WTC11 (cell line): ENCODE results near the gene MEA1. TPM values are rescaled to one million over a fixed set of nuclear protein-coding genes. Genes with fewer than 3 reads are reported as not detected.

Source experiments
- ATAC-seq: fragments of 200-7000 bp; cut with Tn5 transposase; 2 replicates; pipeline ENCODE4 v1.10.0; 2021; ENCODE audit warnings: mild to moderate bottlenecking, moderate library complexity
- CTCF ChIA-PET: fragments of 300-600 bp; sonication (Branson Sonifier 250); formaldehyde crosslinking; loops from one replicate; lab custom pipeline; 2021; ENCODE audit warnings: antibody characterized with exemption; lab: Charles Lee
- POLR2A ChIA-PET: fragments of 350-600 bp; sonication (Branson Sonifier 250); formaldehyde crosslinking; loops from one replicate; lab custom pipeline; 2021; ENCODE audit warnings: antibody characterized with exemption; lab: Charles Lee
- DNase-seq: peaks from one replicate; pipeline ENCODE4 v3.0.0; 2021; ENCODE audit warnings: low spot score
- H3K27ac Mint-ChIP-seq: 2 replicates; pipeline ENCODE4 v1.8.0; 2021; ENCODE audit warnings: mixed read lengths
- H3K27me3 Mint-ChIP-seq: 2 replicates; pipeline ENCODE4 v1.8.0; 2021; ENCODE audit warnings: low read depth, mild to moderate bottlenecking, moderate library complexity, mixed read lengths
- H3K36me3 Mint-ChIP-seq: 2 replicates; pipeline ENCODE4 v1.8.0; 2021; ENCODE audit warnings: mixed read lengths
- H3K4me1 Mint-ChIP-seq: 2 replicates; pipeline ENCODE4 v1.8.0; 2022; ENCODE audit warnings: mixed read lengths
- H3K4me3 Mint-ChIP-seq: 2 replicates; pipeline ENCODE4 v1.8.0; 2021; ENCODE audit warnings: mild to moderate bottlenecking, moderate library complexity, mixed read lengths
- H3K9me3 Mint-ChIP-seq: 2 replicates; pipeline ENCODE4 v1.8.0; 2021; ENCODE audit warnings: mixed read lengths
- ATF6 ChIP-seq: sonication (generic); formaldehyde crosslinking; IDR thresholded peaks from 2 replicates; pipeline ENCODE4 v1.8.1; 2023; ENCODE audit warnings: mild to moderate bottlenecking, missing genetic modification reagents
- CDX4 ChIP-seq: fragments of 250-450 bp; sonication (Bioruptor Pico); IDR thresholded peaks from 2 replicates; pipeline ENCODE4 v1.9.0; 2021; ENCODE audit warnings: moderate library complexity, mild to moderate bottlenecking, inconsistent platforms, borderline replicate concordance
- E2F1 ChIP-seq: sonication (generic); formaldehyde crosslinking; IDR thresholded peaks from 2 replicates; pipeline ENCODE4 v1.8.0; 2022; ENCODE audit warnings: mild to moderate bottlenecking, missing genetic modification reagents
- E2F5 ChIP-seq: sonication (generic); formaldehyde crosslinking; IDR thresholded peaks from 2 replicates; pipeline ENCODE4 v1.8.1; 2022; ENCODE audit warnings: mild to moderate bottlenecking, moderate library complexity, missing genetic modification reagents
- ELF4 ChIP-seq: sonication (generic); formaldehyde crosslinking; IDR thresholded peaks from 2 replicates; pipeline ENCODE4 v1.8.1; 2022; ENCODE audit warnings: low read depth, mild to moderate bottlenecking, moderate library complexity, missing genetic modification reagents
- FOXK1 ChIP-seq: sonication (generic); formaldehyde crosslinking; IDR thresholded peaks from 2 replicates; pipeline ENCODE4 v1.8.0; 2022; ENCODE audit warnings: mild to moderate bottlenecking, moderate library complexity, missing genetic modification reagents
- GABPB1 ChIP-seq: sonication (generic); formaldehyde crosslinking; IDR thresholded peaks from 2 replicates; pipeline ENCODE4 v1.8.1; 2023; ENCODE audit warnings: mild to moderate bottlenecking, missing genetic modification reagents
- GTF2I ChIP-seq: fragments of 250-450 bp; sonication (Bioruptor Pico); conservative IDR thresholded peaks from 2 replicates; pipeline ENCODE4 v1.4.0; 2021; ENCODE audit warnings: mild to moderate bottlenecking
- JUN ChIP-seq: sonication (generic); formaldehyde crosslinking; IDR thresholded peaks from 2 replicates; pipeline ENCODE4 v1.8.0; 2023; ENCODE audit warnings: mild to moderate bottlenecking, missing genetic modification reagents
- NFATC4 ChIP-seq: fragments of 250-450 bp; sonication (Bioruptor Pico); IDR thresholded peaks from 2 replicates; pipeline ENCODE4 v1.9.0; 2021; ENCODE audit warnings: mild to moderate bottlenecking
- RELA ChIP-seq: sonication (generic); formaldehyde crosslinking; IDR thresholded peaks from 2 replicates; pipeline ENCODE4 v1.8.1; 2022; ENCODE audit warnings: missing genetic modification reagents, mild to moderate bottlenecking, borderline replicate concordance
- SOX15 ChIP-seq: fragments of 250-450 bp; sonication (Bioruptor Pico); IDR thresholded peaks from 2 replicates; pipeline ENCODE4 v1.9.0; 2021; ENCODE audit warnings: mild to moderate bottlenecking
- SP1 ChIP-seq: sonication (generic); formaldehyde crosslinking; conservative IDR thresholded peaks from 2 replicates; pipeline ENCODE4 v1.8.1; 2022; ENCODE audit warnings: missing genetic modification reagents
- TEAD1 ChIP-seq: sonication (generic); formaldehyde crosslinking; IDR thresholded peaks from 2 replicates; pipeline ENCODE4 v1.8.0; 2022; ENCODE audit warnings: mild to moderate bottlenecking, missing genetic modification reagents
- USF1 ChIP-seq: sonication (generic); formaldehyde crosslinking; IDR thresholded peaks from 2 replicates; pipeline ENCODE4 v1.8.0; 2022; ENCODE audit warnings: mild to moderate bottlenecking, missing genetic modification reagents
- ZMAT4 ChIP-seq: fragments of 250-450 bp; sonication (Bioruptor Pico); IDR thresholded peaks from 2 replicates; pipeline ENCODE4 v1.9.0; 2021; ENCODE audit warnings: mild to moderate bottlenecking
- ZNF281 ChIP-seq: sonication (generic); formaldehyde crosslinking; IDR thresholded peaks from 2 replicates; pipeline ENCODE4 v1.8.0; 2023; ENCODE audit warnings: mild to moderate bottlenecking, missing genetic modification reagents
- ZNF532 ChIP-seq: fragments of 250-450 bp; sonication (Bioruptor Pico); IDR thresholded peaks from 2 replicates; pipeline ENCODE4 v1.9.0; 2021; ENCODE audit warnings: mild to moderate bottlenecking, borderline replicate concordance
- total RNA-seq: library from RNA; stranded (reverse); gene quantifications from 3 replicates; pipeline ENCODE4 v1.2.3, GENCODE V29; 2021

MEA1 gene
- total RNA-seq, 1 experiment from 2014 or later, result 85.0 TPM

- no peak for TF ChIP-seq ZMAT4 (CRISPR knock-in tag)
- TF ChIP-seq CDX4 (CRISPR knock-in tag), result no peak
- TF ChIP-seq, all 79 proteins: peak for 0
Measured at GRCh38 chr6:43024436-43024835, 10.7 kb upstream of the MEA1 start (continued).

GRCh38 chr6:43021270-43022047 lies 7.7 kb upstream of the MEA1 start, which contains the start of gene RRP36:
TSS of gene RRP36 (plus strand) at chr6:43021623. CDS start at chr6:43021655, 32 bp downstream.
- ChIA-PET CTCF (interaction anchor here (0.8 to 2.9 kb wide), 9 partner anchors 13 to 153 kb away, joined by 3 to 18 read pairs (median 5); partner anchors contain the start of genes CUL7 and GNMT), POLR2A (interaction anchor here (0.8 to 3.1 kb wide), 8 partner anchors 8 to 149 kb away, joined by 3 to 12 read pairs (median 4); partner anchors contain the start of genes CNPY3, CUL7, KLC4 and KLHDC3)
- H3K27ac Mint-ChIP-seq, result peak within 1 kb of the TSS; percentile 96
- TF ChIP-seq TEAD1 (CRISPR knock-in tag), result no peak
- peak; percentile 27; the same call in 1 of the 2 replicates for TF ChIP-seq ZNF281 (CRISPR knock-in tag)
- TF ChIP-seq E2F1 (CRISPR knock-in tag), result no peak
- no peak for TF ChIP-seq SOX15 (CRISPR knock-in tag)
- TF ChIP-seq ZNF532, result 0 out of 2 replicates have a peak, but pooled peaks have one; percentile 35
- TF ChIP-seq NFATC4 (CRISPR knock-in tag), result no peak
- TF ChIP-seq JUN (CRISPR knock-in tag), result no peak
- TF ChIP-seq FOXK1 (CRISPR knock-in tag), result 0 out of 2 replicates have a peak, but pooled peaks have one; percentile 48
- no peak for TF ChIP-seq ATF6 (CRISPR knock-in tag)
- TF ChIP-seq USF1 (CRISPR knock-in tag), result no peak
- TF ChIP-seq ELF4 (CRISPR knock-in tag), result no peak
- no peak; the same call in 1 of the 2 replicates for TF ChIP-seq E2F5 (CRISPR knock-in tag)
- TF ChIP-seq SP1 (CRISPR knock-in tag), result peak; percentile 70
- no peak for TF ChIP-seq ZMAT4 (CRISPR knock-in tag)
- TF ChIP-seq GTF2I (CRISPR knock-in tag), result no peak
- peak; percentile 67 for TF ChIP-seq GABPB1
- 0 out of 2 replicates have a peak, but pooled peaks have one; percentile 19 for TF ChIP-seq RELA (CRISPR knock-in tag)

More at GRCh38 chr6:43021270-43022047, 7.7 kb upstream of the MEA1 start, which contains the start of gene RRP36:
- Mint-ChIP-seq H3K9me3 (no peaks in the 10 kb centered on the region), H3K36me3 (peaks cover 47% of the 10 kb centered on the region), H3K27me3 (no peaks in the 10 kb centered on the region), H3K4me1 (peaks cover 8% of the 10 kb centered on the region), H3K4me3 (peak within 1 kb of the TSS; percentile 98)
- ATAC-seq, result peak; percentile 85
- peak; percentile 79 for DNase-seq
